GM18951 (cell line): ENCODE results near the gene OR6C4.
"Not testable (repeated sequence)": the region's sequence is repeated elsewhere in the genome, so short reads cannot be mapped to it uniquely, and the experiment has no call there.

Source experiments
- POLR2A ChIP-seq: IDR thresholded peaks from 4 replicates; pipeline ENCODE4 v1.6.1; 2011; ENCODE audit warnings: mild to moderate bottlenecking; ENCODE audit not compliant: insufficient read length, insufficient read depth; ENCODE audit errors: extremely low read depth
- in situ Hi-C: fragments of 300-500 bp; cut with MboI; formaldehyde crosslinking; loops from one replicate; pipeline ENCODE4 v1.12.0; 2022; ENCODE audit warnings: low sequenced_read_pairs, mixed read lengths, inconsistent platforms; ENCODE audit not compliant: unreplicated experiment

The OR6C4 gene

DNA sequence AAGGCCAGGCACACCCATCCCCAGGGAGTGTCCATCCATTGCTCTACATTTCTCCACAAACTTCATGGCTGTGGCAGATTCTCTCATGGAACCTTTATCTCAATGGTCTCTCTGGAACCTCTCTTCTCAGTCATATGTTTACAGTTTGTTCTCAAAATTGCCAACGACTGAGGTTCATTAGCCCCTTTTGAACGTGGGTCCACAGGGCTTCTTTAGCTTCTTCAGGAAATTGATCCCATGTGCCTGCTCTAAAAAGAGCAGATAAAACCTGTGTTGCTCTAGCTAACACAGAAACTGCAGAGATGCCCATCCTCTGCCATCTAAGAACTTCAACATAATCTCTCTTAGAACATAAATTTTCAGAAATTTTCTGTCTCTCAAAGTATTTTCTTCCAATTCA, at the start of gene OR6C4:
Gene OR6C4, plus strand, starts transcription at position 301 of the 400 bp plus-strand sequence. CDS start 1,625 bp downstream, outside the sequence.
- no peak for TF ChIP-seq POLR2A
- in situ Hi-C loops: no loop called here

DNA sequence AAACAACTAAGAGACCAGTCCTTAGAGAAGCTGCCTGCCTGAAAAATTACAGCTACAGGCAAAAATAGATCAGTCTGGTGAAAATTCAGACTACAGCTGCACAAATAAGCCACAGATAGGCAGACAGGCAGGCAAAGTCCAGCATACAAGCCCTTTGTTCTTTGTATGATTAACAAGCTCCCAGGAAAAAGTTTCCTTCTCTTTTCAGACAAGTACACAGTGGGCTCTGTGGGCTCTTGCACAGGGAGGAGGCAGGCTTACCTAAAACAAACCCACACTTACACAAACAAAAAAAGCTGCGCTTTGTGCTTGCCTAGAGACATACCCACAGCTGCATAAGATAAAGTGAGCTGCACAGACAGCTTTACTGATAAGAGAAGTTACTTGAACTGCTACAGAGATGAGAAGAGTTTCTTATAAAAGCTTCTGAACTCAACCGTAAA, 49.6 kb upstream of the OR6C4 start:
- TF ChIP-seq POLR2A: no peak
- in situ Hi-C loops: no loop called here

DNA sequence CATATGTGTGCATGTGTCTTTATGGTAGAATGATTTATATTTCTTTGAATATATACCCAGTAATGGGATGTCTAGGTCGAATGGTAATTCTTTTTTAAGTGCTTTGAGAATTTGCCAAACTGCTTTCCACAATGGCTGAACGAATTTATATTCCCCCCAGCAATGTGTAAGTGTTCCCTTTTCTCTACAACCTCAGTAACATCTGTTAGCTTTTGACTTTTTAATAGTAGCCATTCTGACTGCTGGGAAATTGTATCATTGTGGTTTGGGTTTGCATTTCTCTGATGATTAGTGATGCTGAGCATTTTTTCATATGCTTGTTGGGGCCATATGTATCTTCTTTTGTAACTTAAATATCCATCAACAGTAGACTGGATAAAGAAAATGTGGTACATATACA, 47.8 kb upstream of the OR6C4 start:
- in situ Hi-C loops: no loop called here
- TF ChIP-seq POLR2A: no peak

GRCh38 chr12:55515696-55516095, 33.7 kb upstream of the OR6C4 start:
- in situ Hi-C loops: no loop called here
- TF ChIP-seq POLR2A: no peak

DNA sequence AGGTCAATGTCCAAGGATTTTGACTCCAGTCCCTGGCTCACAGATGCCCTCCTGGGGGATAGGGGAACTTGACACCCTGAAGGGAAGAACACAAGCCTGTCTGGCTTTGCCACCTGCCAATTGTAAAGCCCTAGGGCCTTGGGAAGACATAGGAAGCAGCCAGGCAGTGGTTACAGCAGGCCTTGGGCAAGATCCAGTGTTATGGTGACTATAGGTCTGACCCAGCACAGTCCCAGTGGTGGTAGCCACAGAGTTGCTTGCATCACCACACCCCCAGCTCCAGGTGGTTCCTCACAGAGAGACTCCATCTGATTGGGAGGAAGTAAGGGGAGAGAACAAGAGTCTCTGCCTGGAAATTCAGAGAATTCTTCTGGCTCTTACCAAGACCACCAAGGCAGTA, 33.0 kb upstream of the OR6C4 start:
- in situ Hi-C loops: no loop called here
- no peak for TF ChIP-seq POLR2A

GRCh38 chr12:55548235-55548634, 1.2 kb upstream of the OR6C4 start:
- in situ Hi-C loops: not testable (repeated sequence)

DNA sequence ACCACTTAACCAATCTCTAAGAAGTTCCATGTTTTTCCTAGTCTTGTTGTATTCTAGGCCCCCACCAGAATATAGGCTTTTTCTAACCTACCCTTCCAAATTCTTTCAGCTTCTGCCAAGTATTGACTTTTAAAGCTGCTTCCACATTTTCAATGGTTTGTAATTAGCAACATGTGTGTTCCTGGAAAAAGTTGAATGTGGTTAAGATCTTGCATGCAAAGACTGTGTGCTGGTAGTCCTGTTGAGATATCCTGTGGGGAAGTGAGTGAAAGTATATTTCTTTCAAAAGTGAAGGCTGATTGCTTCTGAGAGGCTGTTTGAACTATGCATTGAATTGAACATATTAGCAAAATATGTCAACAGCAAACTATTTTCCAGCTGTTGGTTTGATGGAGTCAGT, 646 bp upstream of the OR6C4 start:
- no peak for TF ChIP-seq POLR2A
- in situ Hi-C loops: no loop called here

DNA sequence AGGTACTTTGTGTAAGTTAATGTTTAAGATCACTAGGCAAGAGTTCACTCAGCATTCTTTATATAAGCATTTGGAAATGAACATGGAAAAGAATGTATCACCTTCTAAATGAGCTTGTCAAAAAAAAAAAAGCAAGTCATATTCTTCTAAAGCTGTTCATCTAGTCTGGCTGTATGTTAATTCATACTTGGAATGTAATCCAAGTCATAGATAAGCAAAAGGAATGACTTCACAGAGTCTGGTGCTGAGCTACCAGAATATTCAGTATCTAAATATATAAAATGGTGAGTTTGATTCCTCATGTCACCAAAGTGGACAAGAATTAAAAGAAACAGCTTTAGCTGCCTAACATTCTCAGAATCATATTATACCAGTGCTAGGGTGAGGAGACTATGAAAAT, 4.9 kb downstream of the OR6C4 start:
- no peak for TF ChIP-seq POLR2A
- in situ Hi-C loops: no loop called here

DNA sequence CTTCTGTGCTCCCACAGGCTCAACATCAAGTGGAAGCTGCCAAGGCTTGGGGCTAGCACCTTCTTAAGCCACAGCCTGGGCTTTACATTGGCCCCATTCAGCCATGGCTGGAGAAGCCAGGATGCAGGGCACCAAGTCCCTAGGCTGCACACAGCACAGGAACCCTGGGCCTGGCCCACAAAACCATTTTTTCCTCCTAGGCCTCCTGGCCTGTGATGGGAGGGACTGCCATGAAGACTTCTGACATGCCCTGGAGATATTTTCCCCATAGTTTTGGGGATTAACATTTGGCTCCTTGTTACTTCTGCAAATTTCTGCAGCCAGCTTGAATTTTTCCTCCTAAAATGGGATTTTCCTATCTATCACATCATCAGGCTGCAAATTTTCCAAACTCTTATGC, 20.7 kb downstream of the OR6C4 start:
- in situ Hi-C loops: not testable (repeated sequence)

GRCh38 chr12:55570689-55571088, 21.3 kb downstream of the OR6C4 start:
- in situ Hi-C loops: not testable (repeated sequence)

GRCh38 chr12:55572168-55572567, 22.8 kb downstream of the OR6C4 start, which contains the start of gene OR2AP1:
TSS of gene OR2AP1 (plus strand) at chr12:55572468. CDS start at chr12:55574415, 1,947 bp downstream.
- in situ Hi-C loops: no loop called here
- TF ChIP-seq POLR2A: no peak

- TF ChIP-seq POLR2A: no peak
- in situ Hi-C loops: no loop called here
Observed at GRCh38 chr12:55582066-55582465, 32.7 kb downstream of the OR6C4 start.

GRCh38 chr12:55585817-55586216, 36.4 kb downstream of the OR6C4 start:
- no peak for TF ChIP-seq POLR2A
- in situ Hi-C loops: no loop called here

DNA sequence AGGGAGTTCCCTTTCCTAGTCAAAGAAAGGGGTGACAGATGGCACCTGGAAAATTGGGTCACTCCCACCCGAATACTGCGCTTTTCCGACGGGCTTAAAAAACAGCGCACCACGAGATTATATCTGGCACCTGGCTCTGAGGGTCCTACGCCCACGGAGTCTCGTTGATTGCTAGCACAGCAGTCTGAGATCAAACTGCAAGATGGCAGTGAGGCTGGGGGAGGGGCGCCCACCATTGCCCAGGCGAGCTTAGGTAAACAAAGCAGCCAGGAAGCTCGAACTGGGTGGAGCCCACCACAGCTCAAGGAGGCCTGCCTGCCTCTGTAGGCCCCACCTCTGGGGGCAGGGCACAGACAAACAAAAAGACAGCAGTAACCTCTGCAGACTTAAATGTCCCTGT, 40.8 kb downstream of the OR6C4 start:
- in situ Hi-C loops: not testable (repeated sequence)
